GM12874 (cell line): ENCODE results near the gene RAMACL.

Source experiments
- TF ChIP-seq, protein P1 (sequence below): IDR thresholded peaks from 2 replicates; pipeline ENCODE4 v1.5.1; 2011; ENCODE audit warnings: low read depth, mild to moderate bottlenecking, control low read depth, low read length, moderate library complexity; ENCODE audit not compliant: insufficient read depth

Gene RAMACL

DNA sequence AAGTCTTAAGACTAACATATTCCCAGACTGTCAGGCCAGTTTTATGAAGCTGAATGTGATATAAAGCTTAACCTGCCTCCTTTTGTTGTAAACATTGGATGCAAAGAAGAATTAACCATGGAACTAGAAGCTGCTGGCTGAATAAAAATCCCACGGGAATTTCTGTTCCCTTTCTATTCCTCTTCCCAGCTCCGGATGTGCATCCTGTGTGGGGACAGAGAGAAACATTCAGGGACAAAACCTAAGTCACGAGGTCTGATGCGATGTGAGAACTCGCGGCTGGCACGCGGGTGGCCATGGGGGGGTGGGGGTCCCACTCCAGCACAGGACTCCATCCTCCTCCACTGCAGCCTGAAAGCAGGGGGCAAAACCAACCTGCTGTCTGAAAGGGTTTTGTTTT lies 32.2 kb downstream of the RAMACL start:
- TF ChIP-seq, protein P1, sequence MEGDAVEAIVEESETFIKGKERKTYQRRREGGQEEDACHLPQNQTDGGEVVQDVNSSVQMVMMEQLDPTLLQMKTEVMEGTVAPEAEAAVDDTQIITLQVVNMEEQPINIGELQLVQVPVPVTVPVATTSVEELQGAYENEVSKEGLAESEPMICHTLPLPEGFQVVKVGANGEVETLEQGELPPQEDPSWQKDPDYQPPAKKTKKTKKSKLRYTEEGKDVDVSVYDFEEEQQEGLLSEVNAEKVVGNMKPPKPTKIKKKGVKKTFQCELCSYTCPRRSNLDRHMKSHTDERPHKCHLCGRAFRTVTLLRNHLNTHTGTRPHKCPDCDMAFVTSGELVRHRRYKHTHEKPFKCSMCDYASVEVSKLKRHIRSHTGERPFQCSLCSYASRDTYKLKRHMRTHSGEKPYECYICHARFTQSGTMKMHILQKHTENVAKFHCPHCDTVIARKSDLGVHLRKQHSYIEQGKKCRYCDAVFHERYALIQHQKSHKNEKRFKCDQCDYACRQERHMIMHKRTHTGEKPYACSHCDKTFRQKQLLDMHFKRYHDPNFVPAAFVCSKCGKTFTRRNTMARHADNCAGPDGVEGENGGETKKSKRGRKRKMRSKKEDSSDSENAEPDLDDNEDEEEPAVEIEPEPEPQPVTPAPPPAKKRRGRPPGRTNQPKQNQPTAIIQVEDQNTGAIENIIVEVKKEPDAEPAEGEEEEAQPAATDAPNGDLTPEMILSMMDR = no peak

DNA sequence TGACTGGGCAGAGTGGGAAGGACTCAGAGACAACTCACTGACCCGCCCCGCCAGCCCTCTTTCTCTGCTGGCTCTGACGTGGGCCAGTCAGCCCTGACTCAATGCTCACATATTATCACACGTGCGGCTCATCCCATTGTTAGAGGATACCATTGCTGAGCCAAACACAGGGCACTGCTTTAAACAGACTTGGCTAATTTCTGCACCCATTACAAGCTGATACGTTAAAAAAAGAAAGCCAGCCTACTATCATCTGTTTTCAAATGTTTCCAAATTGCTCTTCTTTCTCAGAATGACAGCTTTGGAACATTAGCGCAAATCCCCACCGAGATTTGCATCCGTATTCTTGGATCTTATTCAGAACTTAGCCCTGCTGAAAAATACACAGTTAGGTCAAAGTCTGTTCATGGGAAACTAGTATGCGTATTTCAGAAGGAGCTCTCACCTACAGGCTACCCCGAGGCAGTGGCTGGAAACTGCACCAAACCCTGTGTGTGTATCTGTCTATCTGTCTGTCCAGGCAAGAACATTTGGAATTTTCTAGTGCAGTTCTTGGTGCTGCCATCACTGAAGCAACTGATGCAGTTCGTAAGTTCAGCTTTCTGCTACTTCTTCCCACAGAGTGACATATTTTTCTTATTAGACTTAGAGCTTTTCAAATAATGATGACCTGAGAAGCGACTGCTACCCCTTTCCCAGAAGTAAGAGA lies 32.8 kb downstream of the RAMACL start:
- TF ChIP-seq, protein P1 = no peak

- TF ChIP-seq, protein P1 = no peak
These were observed 33.9 kb downstream of the RAMACL start for GRCh38 chr6:166552600-166552999.

GRCh38 chr6:166551754-166552495 lies 34.6 kb downstream of the RAMACL start:
- TF ChIP-seq, protein P1 = no peak

- TF ChIP-seq, protein P1 = no peak
These were observed 39.8 kb downstream of the RAMACL start for GRCh38 chr6:166546653-166547052.

GRCh38 chr6:166545156-166546034 lies 41.1 kb downstream of the RAMACL start:
- TF ChIP-seq, protein P1 = no peak

DNA sequence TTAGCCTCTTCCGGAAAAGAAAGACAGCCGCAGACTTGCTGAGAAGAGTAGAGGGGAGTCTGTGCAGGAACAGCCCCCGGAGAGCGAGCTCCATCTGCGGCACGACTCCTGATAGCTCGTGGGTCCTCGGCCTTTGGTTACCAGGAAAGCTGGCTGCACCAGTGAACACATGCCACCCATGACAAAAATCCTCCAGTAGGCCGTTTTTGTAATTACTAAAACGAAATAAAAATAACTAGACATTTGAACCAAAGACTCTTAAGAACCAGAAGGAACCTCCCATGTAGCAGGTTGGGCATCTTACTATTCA lies 42.2 kb downstream of the RAMACL start:
- TF ChIP-seq, protein P1 = no peak
